K562 (cell line): Measurements from ENCODE around the gene SPOCK3. TPM values are rescaled to one million over a fixed set of nuclear protein-coding genes. Genes with fewer than 3 reads are reported as not detected.

ENCODE experiments used
- ATAC-seq: fragments of 200-7000 bp; cut with Tn5 transposase; 3 replicates; pipeline ENCODE4 v1.9.1; 2020; ENCODE audit warnings: moderate library complexity
- BruUV-seq: library from RNA; stranded (reverse); fragments of 400-500 nt; replicated peaks from 2 replicates; lab custom pipeline; 2021; lab: Mats Ljungman, UMichigan
- CTCF ChIA-PET: fragments of 300-600 bp; formaldehyde crosslinking; extraction: SDS; loops from one replicate; lab custom pipeline; 2021; ENCODE audit warnings: low intra/inter-chr PET ratio; lab: Yijun Ruan, JAX
- POLR2A ChIA-PET: fragments of 300-600, 350-650 bp; sonication (Branson Sonifier 250); formaldehyde crosslinking; extraction: SDS; loops from one replicate; lab custom pipeline; 2021; ENCODE audit warnings: antibody characterized with exemption, inconsistent platforms; lab: Yijun Ruan, JAX
- DNase-seq, 4 experiments: peaks; one replicate each; pipeline versions ENCODE4 v3.0.0 to v3.0.0-alpha.2; 2011 to 2018; ENCODE audit warnings: low spot score in 3 of 4, mixed read lengths in 3 of 4; ENCODE audit errors: extremely low read depth in 1 of 4
- FAIRE-seq: peaks from 2 replicates; lab custom pipeline; 2011; peaks lifted over from hg19 to GRCh38; lab: Jason Lieb, UNC
- H2AFZ ChIP-seq: 2 replicates; pipeline ENCODE4 v1.6.0; 2011; ENCODE audit warnings: low read depth, low read length, control low read depth, inconsistent platforms
- H3K27ac ChIP-seq: fragments of 200-600 bp; 3 replicates; pipeline ENCODE4 v1.8.0; 2011; ENCODE audit warnings: low read depth, mild to moderate bottlenecking, control low read depth, inconsistent platforms, low read length, moderate library complexity, mixed read lengths; ENCODE audit errors: extremely low read depth
- H3K27me3 ChIP-seq, 2 experiments: fragments of 300-600 bp in 1 of 2; 2 replicates in 1 of 2; 3 replicates in 1 of 2; pipeline versions ENCODE4 v1.6.0 to v1.8.0; 2011; ENCODE audit warnings: inconsistent platforms in 2 of 2, low read length in 2 of 2, mild to moderate bottlenecking in 1 of 2, mixed read lengths in 1 of 2, moderate library complexity in 1 of 2; ENCODE audit not compliant: control insufficient read depth in 2 of 2, insufficient read depth in 2 of 2
- H3K36me3 ChIP-seq: fragments of 300-600 bp; 3 replicates; pipeline ENCODE4 v1.8.0; 2011; ENCODE audit warnings: mild to moderate bottlenecking, low read length, inconsistent platforms; ENCODE audit not compliant: control insufficient read depth, insufficient read depth
- H3K4me1 ChIP-seq, 2 experiments: fragments of 200-600 bp in 1 of 2; replicated peaks in 1 of 2; 2 replicates in 1 of 2; 3 replicates in 1 of 2; pipeline versions ENCODE4 v1.5.1 to v1.8.0; 2011; ENCODE audit warnings: inconsistent platforms in 2 of 2, low read length in 2 of 2, mild to moderate bottlenecking in 1 of 2, mixed read lengths in 1 of 2, moderate library complexity in 1 of 2; ENCODE audit not compliant: control insufficient read depth in 2 of 2, insufficient read depth in 2 of 2
- H3K4me2 ChIP-seq: 2 replicates; pipeline ENCODE4 v1.6.1; 2011; ENCODE audit warnings: low read length, control low read depth, inconsistent platforms, mixed read lengths; ENCODE audit not compliant: insufficient read depth
- H3K4me3 ChIP-seq: fragments of 200-600 bp; sonication (generic), shearing (Covaris generic); 2 replicates; pipeline ENCODE4 v1.5.1; 2016; ENCODE audit warnings: control low read depth, inconsistent platforms
- H3K79me2 ChIP-seq: fragments of 200-600 bp; 3 replicates; pipeline ENCODE4 v1.8.0; 2011; ENCODE audit warnings: low read length, inconsistent platforms; ENCODE audit not compliant: control insufficient read depth, insufficient read depth
- H3K9ac ChIP-seq, 2 experiments: 2 replicates each; pipeline versions ENCODE4 v1.6.0 to v1.6.1; 2011; ENCODE audit warnings: low read depth in 2 of 2, low read length in 2 of 2, control low read depth in 1 of 2, inconsistent platforms in 1 of 2, mild to moderate bottlenecking in 1 of 2, mixed read lengths in 1 of 2; ENCODE audit not compliant: insufficient read depth in 1 of 2
- H3K9me1 ChIP-seq: one replicate; pipeline ENCODE4 v1.6.0; 2011; ENCODE audit warnings: inconsistent platforms, mild to moderate bottlenecking, low read length, moderate library complexity; ENCODE audit not compliant: control insufficient read depth, insufficient read depth
- H3K9me3 ChIP-seq: replicated peaks from 2 replicates; pipeline ENCODE4 v1.5.1; 2011; ENCODE audit warnings: low read depth, low read length, inconsistent platforms; ENCODE audit not compliant: control insufficient read depth, insufficient read depth
- H4K20me1 ChIP-seq: replicated peaks from 2 replicates; pipeline ENCODE4 v1.6.1; 2011; ENCODE audit warnings: low read length, inconsistent platforms, mixed read lengths; ENCODE audit not compliant: control insufficient read depth, insufficient read depth
- CEBPB ChIP-seq: fragments of 450-650 bp; IDR thresholded peaks from 2 replicates; pipeline ENCODE4 v1.6.1; 2016; ENCODE audit warnings: missing genetic modification characterization, missing compliant biosample characterization
- CREB5 ChIP-seq: fragments of 250-450 bp; sonication (Bioruptor Pico); IDR thresholded peaks from 2 replicates; pipeline ENCODE4 v1.5.0; 2020; ENCODE audit warnings: mild to moderate bottlenecking
- PTTG1 ChIP-seq: fragments of 450-650 bp; IDR thresholded peaks from 2 replicates; pipeline ENCODE4 v1.6.1; 2016; ENCODE audit warnings: low read depth, mild to moderate bottlenecking, missing genetic modification characterization, missing compliant biosample characterization
- PYGO2 ChIP-seq: fragments of 450-650 bp; IDR thresholded peaks from 2 replicates; pipeline ENCODE4 v1.6.1; 2016; ENCODE audit warnings: mild to moderate bottlenecking, missing genetic modification characterization, moderate library complexity, missing compliant biosample characterization
- TOE1 ChIP-seq, 2 experiments: fragments of 450-650 bp in 1 of 2; sonication (generic) in 1 of 2; formaldehyde crosslinking in 1 of 2; IDR thresholded peaks; 2 replicates each; pipeline versions ENCODE4 v1.7.1 to v1.8.0; 2016 to 2022; ENCODE audit warnings: borderline replicate concordance in 2 of 2, mild to moderate bottlenecking in 2 of 2, antibody characterized with exemption in 1 of 2, inconsistent platforms in 1 of 2, low read depth in 1 of 2, missing genetic modification reagents in 1 of 2, moderate library complexity in 1 of 2
- ZKSCAN3 ChIP-seq: fragments of 250-450 bp; sonication (Bioruptor Pico); IDR thresholded peaks from 2 replicates; pipeline ENCODE4 v1.4.0; 2020
- ZNF184 ChIP-seq: sonication (generic); formaldehyde crosslinking; IDR thresholded peaks from 2 replicates; pipeline ENCODE4 v1.5.0; 2020; ENCODE audit warnings: missing genetic modification reagents
- ZNF77 ChIP-seq: fragments of 250-450 bp; sonication (Bioruptor Pico); IDR thresholded peaks from 2 replicates; pipeline ENCODE4 v1.5.0; 2020
- WGBS: fragments of 100-300 bp; shearing (Covaris generic); methylation state at CpG from one replicate; pipeline ENCODE4 v1.1.6; 2016; ENCODE audit warnings: low coverage, mixed read lengths; ENCODE audit not compliant: insufficient coverage; ENCODE audit errors: missing lambda C conversion rate; 5-methylcytosine and 5-hydroxymethylcytosine counted together
- in situ Hi-C: fragments of 300-500 bp; cut with MboI; formaldehyde crosslinking; loops from 4 replicates; pipeline ENCODE4 v1.15.0; 2018; ENCODE audit warnings: inconsistent platforms, mixed read lengths
- intact Hi-C: fragments of 100-400 bp; cut with micrococcal nuclease; formaldehyde crosslinking; loops from 2 replicates; pipeline ENCODE4 v1.14.2; 2022
- polyA plus RNA-seq, 8 experiments: library from polyadenylated mRNA; depleted of rRNA in 4 of 8; stranded (reverse) in 5 of 8; unstranded in 3 of 8; fragments of >200 nt; fragmentation: Nextera tagmentation in 2 of 8; fragmentation: Illumina TruSeq in 1 of 8; extraction: Ambion mirVana in 2 of 8; extraction: Trizol in 1 of 8; gene quantifications; 2 replicates each; pipeline versions ENCODE4 v1.2.1 to v1.2.3, GENCODE V29; 2011 to 2014; ENCODE audit warnings: inconsistent platforms in 1 of 8, missing spikeins in 1 of 8
- total RNA-seq, 7 experiments: library from RNA; depleted of rRNA in 6 of 7; stranded (reverse); fragments of >200 nt in 6 of 7; fragmentation: Illumina TruSeq in 2 of 7; extraction: Trizol in 2 of 7; gene quantifications; 2 replicates each; pipeline versions ENCODE4 v1.2.1 to v1.2.3, GENCODE V29; 2011 to 2021; ENCODE audit warnings: low replicate concordance in 1 of 7

The SPOCK3 gene
- total and polyA plus RNA-seq, 9 of the 15 experiments (the other 6 are each of a cell fraction or from before 2014, with no cell fraction given), result not detected

GRCh38 chr4:166981847-166982246, 252.4 kb downstream of the SPOCK3 start:
- H3K9ac ChIP-seq, result no peak overlapping the region
- H3K27ac ChIP-seq, result no peak overlapping the region
- H4K20me1 ChIP-seq, result no peaks in the 10 kb centered on the region
- DNase-seq (no peak), FAIRE-seq (no peak), ATAC-seq (no peak)
- intact Hi-C loops (no loop called here), in situ Hi-C loops (no loop called here)
- CTCF ChIA-PET, result no interaction called here
- no peaks in the 10 kb centered on the region for H3K79me2 ChIP-seq
- no TSS peak for BruUV-seq
- TF ChIP-seq PTTG1 (tag) (no peak), CREB5 (CRISPR knock-in tag) (no peak), ZKSCAN3 (no peak), CEBPB (tag) (no peak), ZNF184 (CRISPR knock-in tag) (no peak), ZNF77 (CRISPR knock-in tag) (no peak), PYGO2 (tag) (no peak), TOE1 (IDR thresholded peaks at IDR 0.05; ENCODE audit: borderline replicate concordance) (no peak), TOE1 (CRISPR knock-in tag; IDR thresholded peaks at IDR 0.05; ENCODE audit: borderline replicate concordance, low read depth) (no peak)
- H3K4me3 ChIP-seq, result no peak overlapping the region
- no peaks in the 10 kb centered on the region for H3K9me1 ChIP-seq
- no peaks in the 10 kb centered on the region for H3K36me3 ChIP-seq
- 0% methylated on average over 5 of the region's 5 CpGs for WGBS
- H2AFZ ChIP-seq, result no peak overlapping the region
- no peak overlapping the region for H3K4me2 ChIP-seq
- H3K27me3 ChIP-seq, result no peaks in the 10 kb centered on the region
- H3K4me1 ChIP-seq, result no peaks in the 10 kb centered on the region
- no peaks in the 10 kb centered on the region for H3K9me3 ChIP-seq
- POLR2A ChIA-PET, result no interaction called here
